ENCODE results near the gene EIF5A.

Gene EIF5A

GRCh38 chr17:7309628-7310027, 2.2 kb downstream of the EIF5A start:
- peak overlapping the region; percentile 81 for H3K4me3 ChIP-seq (ENCODE audit: low read length)
- DNase-seq (ENCODE audit: low read depth, low spot score) = no peak

DNA sequence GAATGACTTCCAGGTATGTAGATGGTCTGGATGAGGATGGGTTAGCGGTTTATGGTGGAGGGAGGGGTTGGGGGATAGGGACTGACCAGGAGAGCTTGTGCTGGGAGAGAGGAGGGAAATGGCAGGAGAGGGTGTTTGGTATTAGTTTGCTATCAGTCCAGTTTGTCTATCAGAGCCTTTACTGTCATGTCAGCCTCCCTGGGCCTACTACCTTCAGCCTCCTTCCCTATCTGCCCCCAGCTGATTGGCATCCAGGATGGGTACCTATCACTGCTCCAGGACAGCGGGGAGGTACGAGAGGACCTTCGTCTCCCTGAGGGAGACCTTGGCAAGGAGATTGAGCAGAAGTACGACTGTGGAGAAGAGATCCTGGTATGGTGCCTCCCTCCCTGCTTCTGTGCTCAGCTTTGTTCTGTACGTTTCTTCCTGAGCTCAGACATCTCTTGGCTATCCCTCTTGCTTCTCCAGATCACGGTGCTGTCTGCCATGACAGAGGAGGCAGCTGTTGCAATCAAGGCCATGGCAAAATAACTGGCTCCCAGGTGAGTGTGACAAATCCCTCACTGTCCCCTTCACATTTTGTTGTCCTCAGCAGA, 3.8 kb downstream of the EIF5A start:
- no peak overlapping the region for H3K4me3 ChIP-seq (ENCODE audit: low read length)
- DNase-seq (ENCODE audit: low read depth, low spot score) = no peak

GRCh38 chr17:7312432-7313087, 5.1 kb downstream of the EIF5A start:
- no peak for DNase-seq (ENCODE audit: low read depth, low spot score)
- H3K4me3 ChIP-seq (ENCODE audit: low read length) = no peak overlapping the region

DNA sequence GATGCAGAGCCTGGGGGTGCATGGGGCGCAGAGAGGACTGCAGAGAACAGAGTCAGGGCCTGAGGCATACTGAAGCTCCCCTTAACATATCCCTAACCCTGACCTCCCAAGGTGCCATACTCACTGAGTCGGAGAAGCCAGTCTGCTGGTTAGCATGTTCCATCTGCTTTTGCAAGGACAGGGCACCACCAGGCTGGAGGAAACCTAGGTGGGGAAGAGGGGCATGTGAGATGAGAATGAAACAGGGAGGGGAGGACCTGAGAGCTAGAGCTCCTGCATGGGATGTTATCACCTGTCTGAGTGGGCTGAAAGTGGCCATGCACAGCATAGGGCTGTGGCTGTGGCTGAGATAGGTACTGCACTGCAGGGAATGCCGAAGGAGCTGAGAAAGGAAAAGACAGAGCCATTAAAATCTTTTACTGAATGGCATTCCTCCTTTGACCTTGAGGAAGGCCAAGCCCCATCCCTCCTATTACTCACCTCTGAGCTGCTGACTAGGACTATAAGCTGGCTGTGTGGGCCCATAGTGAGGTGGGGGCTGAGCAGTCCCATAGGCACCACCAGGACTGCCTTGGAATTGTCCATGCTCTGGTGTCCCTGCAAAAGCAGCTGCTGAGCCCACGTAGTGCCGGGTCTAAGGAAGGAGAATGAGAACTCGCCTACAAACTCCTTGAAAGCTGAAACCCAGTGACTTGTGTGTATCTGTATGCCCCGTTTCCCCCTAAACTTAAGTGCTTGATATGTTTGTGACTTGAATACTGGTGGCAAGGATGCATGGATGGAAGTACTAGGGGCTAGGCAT, 5.9 kb downstream of the EIF5A start:
- DNase-seq (ENCODE audit: low read depth, low spot score) = no peak
- H3K4me3 ChIP-seq (ENCODE audit: low read length) = no peak overlapping the region

DNA sequence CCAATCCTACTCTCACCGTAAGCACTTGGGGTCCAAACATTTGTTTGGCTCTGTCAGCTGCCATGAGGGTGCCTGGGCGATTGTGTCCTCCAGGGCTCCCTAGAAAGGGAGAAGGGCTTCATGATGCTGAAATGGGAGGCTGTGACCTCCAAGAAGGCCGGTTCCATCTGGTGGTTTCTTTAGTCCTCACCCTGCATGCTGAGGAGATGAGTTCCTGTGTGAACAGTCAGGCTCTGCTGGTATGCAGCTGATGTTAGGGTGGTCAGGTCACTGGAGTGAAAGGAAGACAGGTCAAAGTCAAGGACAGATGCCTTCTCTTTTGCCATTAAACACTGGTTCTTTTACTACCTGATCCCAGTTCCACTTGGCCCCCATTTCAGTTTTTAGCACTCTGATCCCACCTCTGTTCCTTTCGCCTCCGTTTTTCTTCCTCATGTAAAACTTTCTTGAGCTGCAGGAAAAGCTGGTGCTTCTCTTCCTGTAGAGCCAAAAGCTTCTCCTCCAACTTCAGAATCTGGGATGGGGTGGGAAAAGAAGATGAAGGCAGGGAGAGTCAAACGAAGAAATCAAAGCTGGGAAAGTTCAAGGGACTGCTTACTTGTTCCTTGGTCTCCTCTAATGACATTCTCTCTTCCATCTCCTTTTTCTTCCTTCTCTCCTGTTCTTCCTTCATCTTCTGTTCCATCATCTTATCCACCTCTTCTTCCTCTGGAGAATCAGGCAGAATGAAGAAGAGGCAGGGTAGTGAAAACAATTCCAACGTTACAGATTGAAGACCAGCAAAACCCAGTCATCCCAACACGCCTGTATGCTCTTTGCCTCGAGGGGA, 6.7 kb downstream of the EIF5A start:
- no peak for DNase-seq (ENCODE audit: low read depth, low spot score)
- H3K4me3 ChIP-seq (ENCODE audit: low read length) = peak overlapping the region; percentile 78

DNA sequence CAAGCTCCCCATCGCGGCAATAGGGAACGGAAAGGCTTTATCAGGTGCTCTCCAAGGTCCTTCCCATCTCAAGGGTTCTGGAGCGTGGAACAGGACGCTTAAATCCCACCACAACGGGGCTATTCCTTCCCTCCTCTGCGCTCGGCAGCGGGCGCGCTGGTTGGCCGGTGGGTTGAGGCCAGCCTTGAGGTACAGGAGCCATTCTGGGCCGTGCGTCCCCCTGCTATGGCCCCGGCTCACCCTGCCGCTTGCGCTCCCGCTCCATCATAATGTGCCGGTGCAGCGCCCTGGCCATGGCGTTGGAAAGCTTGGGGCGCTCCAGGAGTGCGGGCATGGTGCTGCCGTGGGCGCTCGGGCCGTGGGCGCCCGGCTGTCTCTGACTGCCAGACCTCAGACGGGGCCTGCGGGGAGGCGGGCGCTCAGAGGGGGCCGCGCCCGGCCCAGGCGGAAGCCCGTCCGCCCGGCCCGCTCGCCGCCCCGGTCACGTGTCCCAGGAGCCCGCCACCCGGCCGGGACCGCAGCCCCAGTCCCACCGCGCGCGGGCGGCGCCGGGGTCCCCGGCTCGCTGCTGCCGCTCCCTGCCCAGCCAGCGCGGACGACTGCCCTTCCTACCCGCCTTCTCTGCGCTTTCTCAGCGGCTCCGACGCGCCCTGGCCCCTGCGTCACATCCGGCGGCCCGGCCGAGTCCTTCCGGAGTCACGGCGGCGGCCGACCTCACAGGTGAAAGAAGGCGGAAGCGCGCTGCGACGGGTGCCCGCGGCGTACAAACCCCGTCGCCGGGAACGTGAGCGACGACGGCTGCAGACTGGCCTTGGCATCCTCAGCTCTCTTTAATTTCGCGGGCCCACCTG, 7.5 kb downstream of the EIF5A start, which contains the start of gene GPS2:
GPS2 (minus strand) TSS at position 642 of the 851 bp plus-strand sequence; CDS start at position 334, 308 bp downstream.
- DNase-seq (ENCODE audit: low read depth, low spot score) = peak; percentile 77

DNA sequence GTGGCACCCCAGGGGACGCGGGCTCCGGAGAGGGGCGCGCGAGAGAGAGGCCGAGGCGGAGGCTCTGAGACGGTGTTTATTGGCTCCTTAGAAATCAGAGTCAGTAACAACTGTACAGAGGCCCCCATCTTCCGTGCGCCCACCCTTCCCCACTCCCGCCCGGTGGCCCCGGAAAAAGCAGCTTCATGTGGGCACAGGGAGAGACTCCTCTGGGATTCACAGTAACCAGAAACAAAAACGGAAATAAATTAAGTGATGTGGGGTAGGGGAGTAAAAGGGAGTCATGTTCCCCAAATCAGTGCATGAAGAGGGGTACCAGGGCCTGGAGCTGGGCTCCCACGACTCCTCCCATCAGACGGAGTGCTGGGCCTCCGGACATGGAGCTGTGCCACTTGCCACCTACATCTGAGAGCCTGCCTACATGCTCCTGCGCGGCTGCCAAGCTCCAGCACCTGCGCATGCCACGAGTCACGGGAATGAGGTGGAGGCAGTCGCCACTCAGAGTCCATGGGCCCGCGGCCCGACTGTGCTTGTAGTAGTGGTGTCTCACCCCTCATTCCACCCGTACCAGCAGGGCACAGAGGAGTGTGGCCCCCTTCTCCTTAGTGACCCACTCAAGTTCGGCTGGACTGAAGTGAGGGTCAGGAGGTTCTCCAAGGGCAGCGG, 8.3 kb downstream of the EIF5A start:
- no peak for DNase-seq (ENCODE audit: low read depth, low spot score)
- peak overlapping the region; percentile 78 for H3K4me3 ChIP-seq (ENCODE audit: low read length)

More for the DNA sequence above, 7.5 kb downstream of the EIF5A start, which contains the start of gene GPS2:
- H3K4me3 ChIP-seq (ENCODE audit: low read length) = peak within 1 kb of the TSS; percentile 78

- DNase-seq (ENCODE audit: low read depth, low spot score) = no peak
- no peak overlapping the region for H3K4me3 ChIP-seq (ENCODE audit: low read length)
These were observed 9.9 kb downstream of the EIF5A start for GRCh38 chr17:7317161-7317803.

GRCh38 chr17:7318121-7318860, 10.9 kb downstream of the EIF5A start:
- no peak overlapping the region for H3K4me3 ChIP-seq (ENCODE audit: low read length)
- DNase-seq (ENCODE audit: low read depth, low spot score) = no peak

GRCh38 chr17:7321466-7321865, 14.0 kb downstream of the EIF5A start:
- no peak overlapping the region for H3K4me3 ChIP-seq (ENCODE audit: low read length)
- no peak for DNase-seq (ENCODE audit: low read depth, low spot score)

GRCh38 chr17:7322520-7323194, 15.2 kb downstream of the EIF5A start:
- no peak overlapping the region for H3K4me3 ChIP-seq (ENCODE audit: low read length)
- DNase-seq (ENCODE audit: low read depth, low spot score) = no peak

GRCh38 chr17:7323731-7324437, 16.5 kb downstream of the EIF5A start:
- no peak for DNase-seq (ENCODE audit: low read depth, low spot score)
- no peak overlapping the region for H3K4me3 ChIP-seq (ENCODE audit: low read length)

DNA sequence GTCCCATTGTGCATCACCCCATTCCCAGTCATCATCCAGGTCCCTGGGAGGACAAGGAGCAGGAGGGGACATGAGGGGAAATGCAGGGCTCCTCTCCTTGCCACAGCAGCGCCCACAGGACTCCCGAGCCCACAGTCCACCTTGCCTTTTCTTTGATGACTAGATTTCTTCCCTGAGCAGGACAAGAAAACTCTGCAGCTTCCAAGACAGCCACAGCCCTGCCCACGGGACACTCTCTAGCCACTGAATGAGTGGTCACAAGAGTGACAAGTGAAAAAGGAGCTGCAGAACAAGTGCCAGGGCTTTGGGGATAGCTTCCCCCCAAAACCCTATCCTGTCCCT, 17.0 kb downstream of the EIF5A start:
- no peak overlapping the region for H3K4me3 ChIP-seq (ENCODE audit: low read length)
- DNase-seq (ENCODE audit: low read depth, low spot score) = no peak

- DNase-seq (ENCODE audit: low read depth, low spot score) = no peak
- no peak overlapping the region for H3K4me3 ChIP-seq (ENCODE audit: low read length)
These were observed 17.7 kb downstream of the EIF5A start for GRCh38 chr17:7325031-7325528.

- DNase-seq (ENCODE audit: low read depth, low spot score) = no peak
- no peak overlapping the region for H3K4me3 ChIP-seq (ENCODE audit: low read length)
These were observed 18.8 kb downstream of the EIF5A start for GRCh38 chr17:7326186-7326585.

- DNase-seq (ENCODE audit: low read depth, low spot score) = no peak
- no peak overlapping the region for H3K4me3 ChIP-seq (ENCODE audit: low read length)
These were observed 19.6 kb downstream of the EIF5A start for GRCh38 chr17:7327056-7327455.
